Activated naive CD4-positive, alpha-beta T cell treated with anti-CD3 and anti-CD28 coated beads, Interleukin-2, amount 50 U/mL, for 16 hours (primary cell): Measurements from ENCODE around the gene RAC2.
A peak's percentile ranks its signal among the peaks of the same experiment; 100 is the strongest.

Experiments
- DNase-seq: peaks from one replicate; pipeline ENCODE4 v3.0.0-alpha.2; 2020

Gene RAC2

GRCh38 chr22:37244114-37244921 lies at the start of gene RAC2:
RAC2 (minus strand) TSS chr22:37244269; CDS start chr22:37244148, 121 bp downstream.
- peak; percentile 88 for DNase-seq

DNA sequence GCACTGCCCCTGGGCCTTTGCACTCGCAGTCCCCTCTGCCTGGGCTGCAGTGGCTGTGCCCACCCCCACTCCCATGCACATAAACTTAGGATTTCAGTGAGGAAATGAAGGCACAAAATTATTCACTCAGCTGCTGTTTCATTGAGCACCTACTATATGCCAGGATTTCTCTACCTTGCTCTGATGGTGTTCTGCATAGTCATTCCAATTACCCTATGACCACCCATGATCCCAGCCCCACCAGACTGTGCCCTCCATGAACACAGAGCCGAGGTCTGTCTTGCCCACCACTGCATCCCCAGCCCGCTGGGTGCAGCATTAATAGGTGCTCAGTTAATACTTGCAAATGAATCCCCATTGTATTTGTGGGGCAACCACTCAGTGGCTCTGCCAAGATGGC lies 49.1 kb upstream of the RAC2 start:
- DNase-seq: no peak

- no peak for DNase-seq
These were observed 48.6 kb upstream of the RAC2 start for GRCh38 chr22:37292641-37293040.

DNA sequence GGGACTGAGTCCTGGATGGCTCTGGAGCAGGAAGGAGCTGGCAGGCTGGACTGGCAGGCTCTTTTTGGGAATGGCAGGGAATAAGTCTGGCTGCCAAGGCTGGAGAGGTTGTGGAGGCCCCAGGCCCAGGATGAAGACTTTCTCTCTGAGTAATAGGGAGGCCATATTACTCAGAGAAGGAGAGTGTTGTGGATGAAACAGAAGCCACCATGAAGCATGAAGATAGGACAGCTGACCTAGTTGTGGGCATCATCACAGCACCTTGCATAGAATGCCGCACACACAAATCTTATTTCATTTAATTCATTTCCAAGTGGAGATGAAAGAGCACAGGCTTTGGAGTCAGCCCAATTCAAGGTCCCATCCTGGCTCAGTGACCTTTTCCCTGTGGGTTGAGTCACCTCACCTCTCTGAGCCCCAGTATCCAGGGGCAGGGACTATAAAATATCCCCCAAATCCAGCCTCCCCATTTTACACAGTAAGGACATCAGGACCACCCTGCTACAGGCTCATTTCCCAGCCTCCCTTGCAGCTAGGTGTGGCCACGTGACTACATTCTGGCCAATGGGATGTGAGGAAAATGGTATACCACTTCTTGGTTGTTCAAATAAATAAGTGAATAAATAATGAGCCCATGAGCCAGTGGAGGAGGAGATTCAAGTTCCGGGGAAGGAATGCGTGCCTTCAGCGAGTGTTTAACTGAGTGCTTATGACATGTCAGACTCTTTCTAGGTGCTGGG lies 47.7 kb upstream of the RAC2 start:
- no peak for DNase-seq

GRCh38 chr22:37290737-37291136 lies 46.7 kb upstream of the RAC2 start:
- no peak for DNase-seq

DNA sequence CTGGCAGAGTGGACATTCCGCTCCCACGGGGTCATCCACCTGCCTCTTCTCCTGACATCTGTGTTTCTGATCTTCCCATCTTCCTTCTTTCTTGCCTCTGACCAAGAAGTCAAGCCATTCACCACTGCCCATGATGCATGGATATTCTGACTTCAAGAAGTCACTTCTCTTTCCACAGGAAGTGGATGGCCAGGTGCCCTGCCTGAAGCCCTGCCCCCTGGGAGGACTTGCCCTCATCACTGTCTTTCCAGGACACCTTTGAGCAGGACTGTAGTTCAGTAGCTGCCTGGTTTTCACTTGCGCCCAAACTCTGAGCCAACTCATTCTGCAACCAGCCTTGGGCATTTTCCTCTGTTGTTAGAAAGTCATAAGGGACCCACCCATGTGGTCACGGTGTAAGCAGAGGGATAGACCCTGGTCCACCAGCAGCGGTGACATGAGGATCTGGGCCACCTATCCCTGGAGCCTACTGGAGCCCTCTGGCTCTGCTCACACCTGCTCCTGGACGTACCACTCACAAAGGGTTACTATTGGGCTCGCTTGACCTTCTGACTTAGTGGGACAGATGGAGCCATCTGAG lies 45.2 kb upstream of the RAC2 start:
- DNase-seq: no peak

DNA sequence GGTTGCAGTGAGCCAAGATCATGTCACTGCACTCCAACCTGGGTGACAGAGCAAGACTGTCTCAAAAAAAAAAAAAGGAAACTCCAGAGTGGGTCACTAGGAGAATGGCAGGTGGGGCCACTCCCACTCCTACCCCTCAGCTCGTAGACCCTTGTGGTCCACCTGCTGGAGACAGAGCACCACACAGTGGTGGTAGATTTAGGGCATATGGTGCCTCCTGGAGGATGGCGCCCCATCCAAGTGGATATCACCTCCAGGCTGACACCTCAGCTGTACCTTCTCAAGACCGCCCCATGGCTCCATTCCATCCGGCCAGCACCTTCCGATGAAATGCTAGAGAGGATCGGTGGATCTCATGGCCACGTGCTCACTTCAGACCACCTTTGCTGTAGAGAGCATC lies 44.5 kb upstream of the RAC2 start:
- DNase-seq: no peak

- DNase-seq: no peak
These were observed 43.5 kb upstream of the RAC2 start for GRCh38 chr22:37287550-37287951.

DNA sequence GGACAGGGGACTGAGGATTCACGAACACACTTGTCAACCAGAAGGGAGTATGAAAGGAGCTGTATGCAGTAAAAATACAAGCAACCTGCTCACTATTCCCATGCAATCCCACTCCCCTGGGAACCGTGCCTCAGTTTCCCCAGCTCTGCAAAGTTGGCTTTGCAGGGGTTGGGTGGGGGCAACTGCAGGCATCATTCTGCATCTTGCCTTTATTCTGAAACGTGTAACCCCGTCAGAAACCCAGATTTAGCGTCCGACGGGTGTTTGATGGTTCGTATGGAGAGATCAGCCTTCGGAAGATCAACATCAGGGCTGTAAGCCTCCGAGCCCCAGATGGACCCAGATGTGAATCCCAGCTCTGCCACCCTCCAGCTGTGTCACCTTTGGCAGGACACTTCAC lies 41.9 kb upstream of the RAC2 start:
- no peak for DNase-seq

GRCh38 chr22:37284805-37285355 lies 40.8 kb upstream of the RAC2 start:
- DNase-seq: peak; percentile 34

DNA sequence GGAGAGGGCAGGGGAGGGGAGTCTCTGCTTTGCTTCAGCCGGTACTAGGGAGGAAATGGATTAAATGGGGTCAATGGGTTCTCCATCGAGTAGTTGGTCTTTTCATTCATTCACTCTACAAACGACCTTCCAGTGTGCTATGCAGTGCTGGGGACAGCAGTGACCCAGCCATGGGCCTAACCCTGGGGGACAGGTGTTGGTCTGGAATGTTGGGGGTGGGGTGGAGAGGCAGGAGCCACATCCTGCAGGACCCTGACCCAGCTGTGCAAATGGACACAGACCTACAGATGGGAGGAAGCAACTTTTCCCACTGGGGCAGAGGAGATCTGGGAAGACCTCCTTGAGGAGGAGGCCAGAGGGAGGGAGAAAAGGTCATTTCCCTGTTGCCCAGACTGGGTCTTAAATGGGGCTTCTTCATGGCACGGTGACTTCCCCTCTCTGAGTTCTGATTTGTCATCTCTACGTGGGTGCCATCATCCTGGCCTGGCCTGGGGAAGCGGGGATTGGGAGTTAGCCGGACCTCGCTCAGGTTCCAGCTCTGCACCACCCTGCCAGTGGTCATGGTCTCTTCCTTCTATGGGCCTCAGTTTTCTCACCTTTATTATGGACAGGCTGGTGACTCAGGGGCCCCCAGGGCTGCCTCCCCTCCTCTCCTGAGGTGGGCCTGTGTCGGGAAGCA lies 40.2 kb upstream of the RAC2 start:
- no peak for DNase-seq

DNA sequence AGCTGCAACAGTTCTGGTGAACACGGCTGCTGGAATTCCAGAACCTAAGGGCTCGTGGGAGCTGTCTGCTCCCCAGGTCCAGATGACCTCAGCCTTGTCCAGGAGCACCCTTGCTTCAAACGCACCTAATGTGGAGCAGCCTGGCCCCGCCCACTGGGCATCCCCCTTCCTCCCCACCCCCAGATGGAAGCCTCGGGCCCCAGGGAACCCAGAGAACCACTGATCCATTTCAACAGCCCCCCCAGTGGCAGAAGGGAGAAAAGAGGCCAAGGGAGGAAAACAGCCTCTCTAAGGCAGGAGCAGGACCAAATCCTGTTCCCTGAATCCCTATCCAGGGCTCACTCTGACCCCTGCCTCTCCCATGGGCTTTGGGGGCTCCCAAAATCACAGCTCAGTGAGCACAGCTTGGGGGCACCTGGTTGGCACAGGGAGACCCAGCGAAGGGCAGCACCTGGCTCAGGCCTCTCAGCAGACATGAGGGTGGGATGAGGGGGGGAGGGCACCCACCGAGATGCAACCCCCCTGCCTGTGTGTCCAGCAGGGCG lies 39.4 kb upstream of the RAC2 start:
- peak; percentile 45 for DNase-seq

DNA sequence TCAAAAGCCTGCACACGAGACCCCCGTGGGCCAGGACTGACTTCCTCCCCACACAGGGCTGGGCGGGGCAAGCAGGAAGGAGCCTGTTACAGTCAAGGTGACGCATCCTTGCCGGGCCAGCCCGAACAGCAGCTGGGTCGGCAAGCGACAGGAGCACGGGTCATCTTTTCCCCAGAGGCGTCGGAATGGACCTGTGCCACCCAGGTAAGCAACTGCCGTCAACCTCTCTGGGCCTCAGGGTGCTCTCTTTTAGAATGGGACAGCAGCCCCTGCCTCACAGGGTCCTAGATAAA lies 38.3 kb upstream of the RAC2 start, which contains the start of gene CYTH4:
Gene CYTH4, plus strand, starts transcription at position 124 of the 293 bp plus-strand sequence. Its CDS starts 62 bp downstream, at position 186.
- DNase-seq: peak; percentile 78

DNA sequence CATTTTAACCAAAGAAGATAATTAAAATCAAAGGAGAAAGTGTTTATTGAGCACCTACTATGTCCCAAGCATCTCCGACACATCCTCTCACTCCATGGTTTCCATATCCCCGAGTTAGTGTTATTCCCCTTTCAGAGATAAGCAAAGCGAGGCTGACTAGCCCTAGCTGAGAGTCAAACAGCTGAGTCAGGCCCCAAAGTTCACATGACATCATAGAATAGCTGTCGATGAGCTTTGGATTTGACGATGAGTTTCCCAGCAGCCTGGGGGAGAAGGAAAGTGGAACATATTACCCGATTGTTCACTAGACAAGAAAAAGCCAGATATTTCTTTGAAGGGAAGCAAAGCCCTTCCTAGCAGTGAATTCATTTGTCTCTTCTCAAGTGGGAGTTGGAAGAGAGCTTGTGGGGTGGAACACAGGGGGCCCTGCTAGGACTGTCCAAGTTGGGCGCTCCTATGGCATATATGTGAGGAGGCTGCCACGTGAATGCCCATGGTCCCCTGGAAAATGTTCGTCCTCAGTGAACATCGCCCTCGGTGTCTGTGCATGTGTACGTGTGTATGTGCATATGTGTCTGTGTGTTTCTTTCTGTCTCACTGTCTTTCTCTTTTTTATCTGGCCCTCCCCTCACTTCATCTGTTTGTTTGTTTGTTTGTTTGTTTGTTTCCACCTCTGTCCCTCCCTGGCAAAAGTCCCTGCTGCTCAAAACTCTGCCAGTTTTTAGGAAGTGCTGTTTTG lies 37.7 kb upstream of the RAC2 start:
- DNase-seq: no peak

- no peak for DNase-seq
These were observed 37.1 kb upstream of the RAC2 start for GRCh38 chr22:37281195-37281594.

DNA sequence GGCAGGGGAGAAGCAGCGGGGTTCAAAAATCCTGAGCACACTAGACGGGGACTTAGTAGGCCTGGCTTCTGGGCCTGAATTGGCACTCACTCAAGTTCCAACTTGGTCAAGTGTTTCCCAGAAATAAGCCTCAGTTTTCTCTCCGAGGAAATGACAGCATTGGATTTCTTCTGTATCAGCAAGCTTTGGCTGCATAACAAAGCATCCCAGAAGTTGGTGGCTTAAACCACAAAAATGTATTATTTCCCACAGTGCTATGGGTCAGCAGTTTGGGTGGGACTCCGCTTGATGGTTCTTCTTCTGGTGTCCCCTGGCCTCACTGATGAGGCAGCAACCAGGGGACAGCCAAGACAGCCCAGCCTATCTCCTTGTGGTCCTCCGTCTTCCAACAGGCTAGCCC lies 36.6 kb upstream of the RAC2 start:
- no peak for DNase-seq

DNA sequence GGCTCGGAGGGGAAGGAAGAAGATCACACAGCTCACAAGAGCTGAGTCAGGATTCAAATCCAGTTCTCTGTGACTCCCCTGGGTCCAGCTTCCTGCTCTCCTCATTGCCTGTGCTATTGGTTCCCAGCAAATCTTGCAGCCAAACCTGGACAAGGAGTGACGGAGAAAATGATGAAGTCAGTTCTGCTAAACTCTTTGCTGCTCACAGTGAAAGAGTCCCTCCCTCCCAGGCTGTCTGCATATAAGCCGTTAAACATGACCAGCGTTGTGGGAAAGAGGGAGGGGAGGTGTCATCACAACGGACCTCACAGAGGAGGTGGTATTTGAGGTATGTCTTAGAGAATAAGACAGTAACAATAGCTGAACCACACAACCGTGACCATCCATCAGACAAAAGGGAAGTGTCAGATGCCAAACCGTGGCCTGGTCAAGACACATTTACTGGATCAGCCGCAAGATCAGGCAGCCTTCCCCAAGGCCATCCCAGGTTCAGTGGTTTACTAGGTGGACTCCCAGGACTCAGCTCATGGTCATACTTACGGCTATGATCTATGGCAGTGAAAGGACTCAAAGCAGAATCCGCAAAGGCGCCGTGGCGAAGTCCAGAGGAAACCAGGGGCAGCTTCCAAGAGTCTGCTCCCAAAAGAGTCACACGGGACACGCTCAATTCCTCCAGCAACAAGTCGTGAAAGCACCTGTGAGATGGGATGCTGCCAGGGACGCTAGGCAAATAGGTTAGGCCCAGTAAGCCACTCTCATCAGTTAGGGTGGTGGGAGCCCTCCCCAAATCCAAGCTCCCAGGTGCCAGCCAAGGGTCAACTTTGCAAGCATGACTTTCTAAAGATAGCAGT lies 35.5 kb upstream of the RAC2 start:
- no peak for DNase-seq

DNA sequence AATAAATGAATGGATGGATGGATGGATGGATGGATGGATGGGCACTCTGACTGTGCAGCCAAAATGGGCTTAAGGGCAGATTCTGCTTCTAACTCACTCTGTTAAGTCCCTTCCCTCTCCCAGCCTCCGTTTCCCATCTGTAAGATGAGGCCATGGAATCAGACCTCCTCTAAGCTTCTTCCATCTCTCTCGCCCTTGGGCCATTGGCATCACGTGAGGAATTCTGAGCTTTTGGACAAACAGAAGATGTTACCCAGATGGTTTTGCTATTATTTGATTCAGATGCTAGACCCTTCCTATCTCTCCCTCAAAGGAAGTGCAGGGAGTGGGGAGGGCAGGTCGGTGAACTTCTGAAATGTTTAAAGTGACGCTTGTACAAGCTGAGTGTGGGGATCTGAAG lies 34.2 kb upstream of the RAC2 start:
- DNase-seq: no peak

GRCh38 chr22:37277384-37277783 lies 33.3 kb upstream of the RAC2 start:
- no peak for DNase-seq

DNA sequence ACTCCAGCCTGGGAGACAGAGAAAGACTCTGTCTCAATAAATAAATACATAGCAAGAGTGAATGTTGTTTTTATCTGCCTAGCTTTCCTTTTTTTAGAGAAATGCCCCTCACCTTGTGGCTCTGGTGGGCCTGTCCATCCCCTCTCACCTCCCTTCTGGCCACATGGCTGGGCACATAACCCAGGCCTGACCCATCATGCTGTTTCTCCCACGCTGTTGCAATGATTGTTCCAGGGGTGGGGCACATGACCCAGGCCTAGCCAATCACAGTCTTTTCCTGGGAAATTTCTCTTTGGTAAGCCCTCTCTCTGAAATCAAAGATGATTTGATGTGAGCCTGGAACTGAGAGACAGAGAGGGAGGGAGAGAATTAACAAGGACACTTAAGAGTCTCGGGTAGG lies 32.7 kb upstream of the RAC2 start:
- no peak for DNase-seq

GRCh38 chr22:37275622-37276021 lies 31.6 kb upstream of the RAC2 start:
- no peak for DNase-seq
